SK-N-SH (cell line): ENCODE results near the gene MOK. TPM values are rescaled to one million over a fixed set of nuclear protein-coding genes. Genes with fewer than 3 reads are reported as not detected.

ENCODE experiments used
- CTCF ChIA-PET: fragments of 300-600, 350-600 bp; formaldehyde crosslinking; extraction: SDS; loops from one replicate; lab custom pipeline; 2021; lab: Yijun Ruan, JAX
- POLR2A ChIA-PET: fragments of 350-600 bp; sonication (Branson Sonifier 250); formaldehyde crosslinking; extraction: SDS; loops from one replicate; lab custom pipeline; 2020; ENCODE audit warnings: antibody characterized with exemption, inconsistent platforms; lab: Yijun Ruan, JAX
- DNase-seq: peaks from one replicate; pipeline ENCODE4 v3.0.0; 2012
- H2AFZ ChIP-seq: fragments of 200-600 bp; sonication (generic); 2 replicates; pipeline ENCODE4 v1.8.1; 2016; ENCODE audit warnings: antibody characterized with exemption, mild to moderate bottlenecking, low read depth
- H3F3A ChIP-seq: fragments of 200-600 bp; sonication (generic); replicated peaks from 2 replicates; pipeline ENCODE3; 2016; ENCODE audit warnings: antibody characterized with exemption, mild to moderate bottlenecking; ENCODE audit not compliant: insufficient read depth
- H3K27ac ChIP-seq, 2 experiments: fragments of 200-500 bp in 1 of 2; fragments of 200-600 bp in 1 of 2; sonication (Bioruptor generic) in 1 of 2; sonication (generic), shearing (Covaris generic) in 1 of 2; 2 replicates each; pipeline versions ENCODE4 v1.5.1 to v1.6.1; 2014 to 2016; ENCODE audit warnings: low read depth in 2 of 2, inconsistent platforms in 1 of 2, low read length in 1 of 2, mild to moderate bottlenecking in 1 of 2, mixed read lengths in 1 of 2
- H3K27me3 ChIP-seq: fragments of 200-600 bp; sonication (generic), shearing (Covaris generic); 2 replicates; pipeline ENCODE4 v1.6.1; 2016; ENCODE audit warnings: mixed run types; ENCODE audit not compliant: insufficient read depth
- H3K36me3 ChIP-seq, 2 experiments: fragments of 200-500 bp in 1 of 2; fragments of 200-600 bp in 1 of 2; sonication (Bioruptor generic) in 1 of 2; sonication (generic) in 1 of 2; replicated peaks in 1 of 2; 2 replicates each; pipeline versions ENCODE3 to v1.5.1; 2014 to 2016; ENCODE audit warnings: low read length in 1 of 2, mild to moderate bottlenecking in 1 of 2; ENCODE audit not compliant: insufficient read depth in 2 of 2, control insufficient read depth in 1 of 2
- H3K4me1 ChIP-seq, 2 experiments: fragments of 200-500 bp in 1 of 2; fragments of 200-600 bp in 1 of 2; sonication (Bioruptor generic) in 1 of 2; sonication (generic), shearing (Covaris generic) in 1 of 2; 2 replicates each; pipeline versions ENCODE4 v1.5.1 to v1.6.1; 2014 to 2016; ENCODE audit warnings: low read depth in 1 of 2, low read length in 1 of 2, mixed run types in 1 of 2; ENCODE audit not compliant: insufficient read depth in 2 of 2, control insufficient read depth in 1 of 2
- H3K4me2 ChIP-seq: fragments of 200-600 bp; sonication (generic), shearing (Covaris generic); 2 replicates; pipeline ENCODE4 v1.6.1; 2017; ENCODE audit warnings: mixed run types
- H3K4me3 ChIP-seq, 2 experiments: fragments of 200-500 bp in 1 of 2; fragments of 200-600 bp in 1 of 2; sonication (Bioruptor generic) in 1 of 2; sonication (generic), shearing (Covaris generic) in 1 of 2; 2 replicates each; pipeline versions ENCODE4 v1.5.1 to v1.8.1; 2014 to 2016; ENCODE audit warnings: low read depth in 2 of 2, inconsistent platforms in 1 of 2, low read length in 1 of 2, mild to moderate bottlenecking in 1 of 2, mixed read lengths in 1 of 2, moderate library complexity in 1 of 2
- H3K79me2 ChIP-seq: fragments of 200-600 bp; sonication (generic); 2 replicates; pipeline ENCODE4 v1.8.1; 2017; ENCODE audit warnings: mild to moderate bottlenecking; ENCODE audit not compliant: insufficient read depth
- H3K9ac ChIP-seq: fragments of 200-600 bp; sonication (generic); 2 replicates; pipeline ENCODE4 v1.6.1; 2017; ENCODE audit warnings: mixed run types
- H3K9me2 ChIP-seq: fragments of 200-600 bp; sonication (generic); 2 replicates; pipeline ENCODE4 v1.6.1; 2017; ENCODE audit warnings: mixed run types
- H3K9me3 ChIP-seq: fragments of 200-600 bp; sonication (generic); 2 replicates; pipeline ENCODE4 v1.6.1; 2017; ENCODE audit warnings: mixed run types, mild to moderate bottlenecking, moderate library complexity
- H4K20me1 ChIP-seq: fragments of 200-600 bp; sonication (generic); 2 replicates; pipeline ENCODE4 v1.6.1; 2017; ENCODE audit warnings: mild to moderate bottlenecking, mixed run types; ENCODE audit not compliant: insufficient read depth
- EP300 ChIP-seq, 2 experiments: IDR thresholded peaks; 2 replicates each; pipeline versions ENCODE4 v1.4.0 to v1.6.1; 2012; ENCODE audit warnings: borderline replicate concordance in 1 of 2, low read depth in 1 of 2, low read length in 1 of 2
- EZH2phosphoT487 ChIP-seq: fragments of 200-600 bp; sonication (generic); IDR thresholded peaks from 2 replicates; pipeline ENCODE4 v1.6.1; 2017; ENCODE audit warnings: low read depth, mixed run types, mild to moderate bottlenecking, antibody characterized with exemption, moderate library complexity, borderline replicate concordance
- FOSL2 ChIP-seq: IDR thresholded peaks from 2 replicates; pipeline ENCODE4 v1.4.0; 2012; ENCODE audit warnings: low read depth, mild to moderate bottlenecking, moderate library complexity, borderline replicate concordance
- FOXM1 ChIP-seq: IDR thresholded peaks from 2 replicates; pipeline ENCODE4 v1.4.0; 2012; ENCODE audit warnings: low read depth, mild to moderate bottlenecking
- GABPA ChIP-seq: IDR thresholded peaks from 2 replicates; pipeline ENCODE4 v1.4.0; 2012; ENCODE audit warnings: low read depth, mild to moderate bottlenecking
- GATA2 ChIP-seq: sonication (generic); formaldehyde crosslinking; IDR thresholded peaks from 2 replicates; pipeline ENCODE4 v1.5.0; 2020; ENCODE audit warnings: mild to moderate bottlenecking, missing genetic modification reagents
- IRF3 ChIP-seq: fragments of 150-350 bp; IDR thresholded peaks from 2 replicates; pipeline ENCODE4 v1.6.1; 2016; ENCODE audit warnings: mild to moderate bottlenecking, low read depth, low read length
- JUND ChIP-seq: IDR thresholded peaks from 2 replicates; pipeline ENCODE4 v1.4.0; 2012
- MEF2A ChIP-seq: IDR thresholded peaks from 2 replicates; pipeline ENCODE4 v1.4.0; 2012; ENCODE audit warnings: low read depth, borderline replicate concordance
- NFIC ChIP-seq: IDR thresholded peaks from 2 replicates; pipeline ENCODE4 v1.4.0; 2012; ENCODE audit warnings: borderline replicate concordance
- NRF1 ChIP-seq: IDR thresholded peaks from 2 replicates; pipeline ENCODE4 v1.6.1; 2012; ENCODE audit warnings: low read depth, mild to moderate bottlenecking, low read length
- RXRA ChIP-seq: IDR thresholded peaks from 2 replicates; pipeline ENCODE4 v1.4.0; 2012; ENCODE audit warnings: low read depth, mild to moderate bottlenecking, borderline replicate concordance
- SIN3A ChIP-seq: IDR thresholded peaks from 2 replicates; pipeline ENCODE4 v1.6.1; 2012; ENCODE audit warnings: low read depth, mild to moderate bottlenecking, low read length, moderate library complexity, borderline replicate concordance
- TEAD4 ChIP-seq: IDR thresholded peaks from 2 replicates; pipeline ENCODE4 v1.4.0; 2012; ENCODE audit warnings: mild to moderate bottlenecking, borderline replicate concordance; ENCODE audit not compliant: insufficient read depth
- ZBTB33 ChIP-seq: IDR thresholded peaks from 2 replicates; pipeline ENCODE4 v1.4.0; 2012; ENCODE audit warnings: low read depth, borderline replicate concordance
- WGBS: methylation state at CpG from one replicate; pipeline ENCODE4 v1.1.6; 2017; ENCODE audit warnings: low lambda C conversion rate; 5-methylcytosine and 5-hydroxymethylcytosine counted together
- polyA plus RNA-seq, 3 experiments: library from polyadenylated mRNA; depleted of rRNA; stranded (reverse); fragments of >200 nt; gene quantifications; 2 replicates each; pipeline ENCODE4 v1.2.3, GENCODE V29; 2012
- TF ChIP-seq, protein P1 (sequence below): IDR thresholded peaks from 2 replicates; pipeline ENCODE4; 2012
- TF ChIP-seq, protein P2 (sequence below): IDR thresholded peaks from 2 replicates; pipeline ENCODE4 v1.6.1; 2012; ENCODE audit warnings: mild to moderate bottlenecking, low read depth, low read length, moderate library complexity
- TF ChIP-seq, protein P3 (sequence below): IDR thresholded peaks from 2 replicates; pipeline ENCODE4 v1.4.0; 2012; ENCODE audit warnings: low read depth, borderline replicate concordance

Gene MOK
- polyA plus RNA-seq, 1 of the 3 experiments (the other 2 are of a cell fraction), result 13.3 TPM

- no peaks in the 10 kb centered on the region for H4K20me1 ChIP-seq
- H3K9me2 ChIP-seq, result no peaks in the 10 kb centered on the region
- POLR2A ChIA-PET, result no interaction called here
- no peak for DNase-seq
- TF ChIP-seq, protein P1, sequence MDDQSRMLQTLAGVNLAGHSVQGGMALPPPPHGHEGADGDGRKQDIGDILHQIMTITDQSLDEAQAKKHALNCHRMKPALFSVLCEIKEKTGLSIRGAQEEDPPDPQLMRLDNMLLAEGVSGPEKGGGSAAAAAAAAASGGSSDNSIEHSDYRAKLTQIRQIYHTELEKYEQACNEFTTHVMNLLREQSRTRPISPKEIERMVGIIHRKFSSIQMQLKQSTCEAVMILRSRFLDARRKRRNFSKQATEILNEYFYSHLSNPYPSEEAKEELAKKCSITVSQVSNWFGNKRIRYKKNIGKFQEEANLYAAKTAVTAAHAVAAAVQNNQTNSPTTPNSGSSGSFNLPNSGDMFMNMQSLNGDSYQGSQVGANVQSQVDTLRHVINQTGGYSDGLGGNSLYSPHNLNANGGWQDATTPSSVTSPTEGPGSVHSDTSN, result no peak
- TF ChIP-seq FOSL2 (no peak), GABPA (no peak), EP300 (IDR thresholded peaks at IDR 0.05; ENCODE audit: borderline replicate concordance in 1 of 2, low read depth in 1 of 2, low read length in 1 of 2) (no peak), NRF1 (no peak), JUND (no peak), TEAD4 (no peak), EZH2phosphoT487 (no peak), RXRA (no peak), NFIC (no peak), SIN3A (no peak), GATA2 (CRISPR knock-in tag) (no peak), FOXM1 (no peak), MEF2A (no peak), IRF3 (no peak), ZBTB33 (no peak)
- TF ChIP-seq, protein P2, sequence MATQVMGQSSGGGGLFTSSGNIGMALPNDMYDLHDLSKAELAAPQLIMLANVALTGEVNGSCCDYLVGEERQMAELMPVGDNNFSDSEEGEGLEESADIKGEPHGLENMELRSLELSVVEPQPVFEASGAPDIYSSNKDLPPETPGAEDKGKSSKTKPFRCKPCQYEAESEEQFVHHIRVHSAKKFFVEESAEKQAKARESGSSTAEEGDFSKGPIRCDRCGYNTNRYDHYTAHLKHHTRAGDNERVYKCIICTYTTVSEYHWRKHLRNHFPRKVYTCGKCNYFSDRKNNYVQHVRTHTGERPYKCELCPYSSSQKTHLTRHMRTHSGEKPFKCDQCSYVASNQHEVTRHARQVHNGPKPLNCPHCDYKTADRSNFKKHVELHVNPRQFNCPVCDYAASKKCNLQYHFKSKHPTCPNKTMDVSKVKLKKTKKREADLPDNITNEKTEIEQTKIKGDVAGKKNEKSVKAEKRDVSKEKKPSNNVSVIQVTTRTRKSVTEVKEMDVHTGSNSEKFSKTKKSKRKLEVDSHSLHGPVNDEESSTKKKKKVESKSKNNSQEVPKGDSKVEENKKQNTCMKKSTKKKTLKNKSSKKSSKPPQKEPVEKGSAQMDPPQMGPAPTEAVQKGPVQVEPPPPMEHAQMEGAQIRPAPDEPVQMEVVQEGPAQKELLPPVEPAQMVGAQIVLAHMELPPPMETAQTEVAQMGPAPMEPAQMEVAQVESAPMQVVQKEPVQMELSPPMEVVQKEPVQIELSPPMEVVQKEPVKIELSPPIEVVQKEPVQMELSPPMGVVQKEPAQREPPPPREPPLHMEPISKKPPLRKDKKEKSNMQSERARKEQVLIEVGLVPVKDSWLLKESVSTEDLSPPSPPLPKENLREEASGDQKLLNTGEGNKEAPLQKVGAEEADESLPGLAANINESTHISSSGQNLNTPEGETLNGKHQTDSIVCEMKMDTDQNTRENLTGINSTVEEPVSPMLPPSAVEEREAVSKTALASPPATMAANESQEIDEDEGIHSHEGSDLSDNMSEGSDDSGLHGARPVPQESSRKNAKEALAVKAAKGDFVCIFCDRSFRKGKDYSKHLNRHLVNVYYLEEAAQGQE, result no peak
- TF ChIP-seq, protein P3, sequence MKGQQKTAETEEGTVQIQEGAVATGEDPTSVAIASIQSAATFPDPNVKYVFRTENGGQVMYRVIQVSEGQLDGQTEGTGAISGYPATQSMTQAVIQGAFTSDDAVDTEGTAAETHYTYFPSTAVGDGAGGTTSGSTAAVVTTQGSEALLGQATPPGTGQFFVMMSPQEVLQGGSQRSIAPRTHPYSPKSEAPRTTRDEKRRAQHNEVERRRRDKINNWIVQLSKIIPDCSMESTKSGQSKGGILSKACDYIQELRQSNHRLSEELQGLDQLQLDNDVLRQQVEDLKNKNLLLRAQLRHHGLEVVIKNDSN, result no peak
- TF ChIP-seq, all 33 proteins: peak for 0
- Histone ChIP-seq H3K36me3 (no peaks in the 10 kb centered on the region), H3K9ac (no peak overlapping the region), H3K4me2 (no peak overlapping the region), H3K9me3 (no peaks in the 10 kb centered on the region), H3K27ac (no peak overlapping the region), H3K79me2 (peaks cover 2% of the 10 kb centered on the region; the same call in 1 of the 2 replicates), H2AFZ (no peak overlapping the region; the same call in 1 of the 2 replicates), H3F3A (peaks cover 15% of the 10 kb centered on the region), H3K27me3 (no peaks in the 10 kb centered on the region), H3K4me1 (peaks cover 5 to 17% of the 10 kb centered on the region in 2 experiments; a peak in 3 of 4 replicates), H3K4me3 (no peak overlapping the region)
- CTCF ChIA-PET, result interaction anchor here (0.6 to 7.4 kb wide), 42 partner anchors 10 to 608 kb away, joined by 3 to 65 read pairs (median 5); partner anchors contain the start of gene MOK
- 89% methylated on average over 6 of the region's 6 CpGs for WGBS
Measured at GRCh38 chr14:102315121-102315520, 10.2 kb upstream of the MOK start.
